NCI-H1694 treated with DMSO at 0.1 percent for 48 hours (cell line): ENCODE data around the gene ERICH6.
A peak's percentile ranks its signal among the peaks of the same experiment; 100 is the strongest.

Experiments used
- DNase-seq: peaks from one replicate; lab custom pipeline; 2025; lab: John Stamatoyannopoulos, UW

Gene ERICH6

GRCh38 chr3:150736903-150737832 is 33.4 kb upstream of the ERICH6 start:
- DNase-seq = no peak

GRCh38 chr3:150736316-150736719 is 32.6 kb upstream of the ERICH6 start:
- DNase-seq = no peak

- no peak for DNase-seq
Observed at GRCh38 chr3:150734795-150735119, 31.0 kb upstream of the ERICH6 start.

GRCh38 chr3:150733936-150734794 is 30.4 kb upstream of the ERICH6 start:
- no peak for DNase-seq

- no peak for DNase-seq
Observed at GRCh38 chr3:150733373-150733935, 29.7 kb upstream of the ERICH6 start.

- no peak for DNase-seq
Observed at GRCh38 chr3:150729682-150730360, 26.1 kb upstream of the ERICH6 start.

GRCh38 chr3:150727653-150728502 is 24.2 kb upstream of the ERICH6 start:
- no peak for DNase-seq

- no peak for DNase-seq
Observed at GRCh38 chr3:150725548-150725947, 21.8 kb upstream of the ERICH6 start.

- no peak for DNase-seq
Observed at GRCh38 chr3:150723946-150724345, 20.2 kb upstream of the ERICH6 start.

GRCh38 chr3:150722267-150722666 is 18.5 kb upstream of the ERICH6 start:
- no peak for DNase-seq

GRCh38 chr3:150721285-150722130 is 17.8 kb upstream of the ERICH6 start:
- DNase-seq = peak; percentile 70

GRCh38 chr3:150720444-150720843 is 16.7 kb upstream of the ERICH6 start:
- no peak for DNase-seq

- DNase-seq = no peak
Observed at GRCh38 chr3:150710097-150710496, 6.4 kb upstream of the ERICH6 start.

GRCh38 chr3:150703299-150703755 is 393 bp downstream of the ERICH6 start:
- DNase-seq = peak; percentile 23

GRCh38 chr3:150699068-150699639 is 4.6 kb downstream of the ERICH6 start:
- DNase-seq = no peak

GRCh38 chr3:150697646-150698045 is 6.1 kb downstream of the ERICH6 start:
- no peak for DNase-seq

- DNase-seq = no peak
Observed at GRCh38 chr3:150691414-150692040, 12.2 kb downstream of the ERICH6 start.

- DNase-seq = no peak
Observed at GRCh38 chr3:150687613-150688012, 16.1 kb downstream of the ERICH6 start.

- DNase-seq = no peak
Observed at GRCh38 chr3:150682824-150683223, 20.9 kb downstream of the ERICH6 start.
